Left lung (tissue), 10 donors: ENCODE measurements around the gene RAB11FIP4. TPM values are rescaled to one million over a fixed set of nuclear protein-coding genes. Genes with fewer than 3 reads are reported as not detected.
A peak's percentile ranks its signal among the peaks of the same experiment; 100 is the strongest.

Source experiments
- ATAC-seq: fragments of 200-7000 bp; cut with Tn5 transposase; one replicate; pipeline ENCODE4 v1.9.1; 2020; ENCODE audit warnings: moderate library complexity
- DNase-seq, 4 donors: peaks; one replicate each; pipeline ENCODE4 v3.0.0-alpha.2; 2013 to 2020
- H3K27ac ChIP-seq, 2 donors: fragments of 200-600 bp; sonication (generic) in 1 of 2; one replicate each; pipeline versions ENCODE4 v1.5.0 to v1.8.0; 2020 to 2021
- H3K27me3 ChIP-seq, 2 donors: fragments of 200-600 bp; sonication (generic) in 1 of 2; one replicate each; pipeline versions ENCODE4 v1.5.0 to v1.8.0; 2020 to 2021
- H3K36me3 ChIP-seq, 2 donors: fragments of 200-600 bp; sonication (generic) in 1 of 2; one replicate each; pipeline versions ENCODE4 v1.5.0 to v1.8.0; 2020 to 2021
- H3K4me1 ChIP-seq, 2 donors: fragments of 200-600 bp; one replicate each; pipeline ENCODE4 v1.8.0; 2021
- H3K4me3 ChIP-seq, 2 donors: fragments of 200-600 bp; sonication (generic) in 1 of 2; one replicate each; pipeline versions ENCODE4 v1.5.0 to v1.8.0; 2020 to 2021; ENCODE audit warnings: mild to moderate bottlenecking in 1 of 2
- H3K9me3 ChIP-seq, 2 donors: fragments of 200-600 bp; sonication (generic) in 1 of 2; one replicate each; pipeline versions ENCODE4 v1.5.0 to v1.8.0; 2020 to 2021
- CTCF ChIP-seq, 2 donors: fragments of 200-600 bp; sonication (generic) in 1 of 2; IDR thresholded peaks; one replicate each; pipeline versions ENCODE4 v1.5.0 to v1.8.0; 2021; ENCODE audit warnings: antibody characterized with exemption in 2 of 2
- intact Hi-C, 2 donors: fragments of 100-400 bp; cut with DNase I; formaldehyde crosslinking; loops; one replicate each; pipeline versions ENCODE4 v1.11.2 to v1.14.2; 2022
- polyA plus RNA-seq, 6 donors: library from polyadenylated mRNA; unstranded; fragments of 120-200 nt; gene quantifications; one replicate each; pipeline ENCODE4 v1.2.1, GENCODE V29; 2013; ENCODE audit not compliant: insufficient read length in 6 of 6
- total RNA-seq, 2 donors: library from RNA; stranded (reverse); fragmentation: NEBNext Ultra II Directional; extraction: Animal tissue kit (Norgen Biotek cat#: 25700); gene quantifications; one replicate each; pipeline ENCODE4 v1.2.1, GENCODE V29; 2021
- donor health status: DM: no; HTN: yes; CAD: no.
- donor health status: DM: no; HTN: no; CAD: no.

Gene RAB11FIP4
- total and polyA plus RNA-seq, 8 donors, result 7.2 to 19.9 (median 8.2) TPM

- no peaks in the 10 kb centered on the region for H3K27me3 ChIP-seq
- H3K9me3 ChIP-seq, result no peaks in the 10 kb centered on the region
- H3K4me1 ChIP-seq, result peaks cover 0 to 12% of the 10 kb centered on the region in 2 donors
- H3K36me3 ChIP-seq, result peaks cover 0 to 61% of the 10 kb centered on the region in 2 donors
- no peak for TF ChIP-seq CTCF (IDR thresholded peaks at IDR 0.05)
- no peak for ATAC-seq
- no peak overlapping the region for H3K4me3 ChIP-seq
- H3K27ac ChIP-seq, result no peak overlapping the region
- no peak for DNase-seq
- intact Hi-C loops, result no loop called here
These were observed 138.4 kb downstream of the RAB11FIP4 start for GRCh38 chr17:31529841-31530251.

- H3K36me3 ChIP-seq, result peaks cover 0 to 58% of the 10 kb centered on the region in 2 donors
- intact Hi-C loops, result no loop called here
- ATAC-seq, result no peak
- H3K27me3 ChIP-seq, result no peaks in the 10 kb centered on the region
- DNase-seq, result peak in 2 of 4 donors; percentile 30 to 69
- no peak overlapping the region for H3K27ac ChIP-seq
- no peak overlapping the region for H3K4me3 ChIP-seq
- peaks cover 0 to 6% of the 10 kb centered on the region in 2 donors for H3K4me1 ChIP-seq
- no peak for TF ChIP-seq CTCF (IDR thresholded peaks at IDR 0.05)
- H3K9me3 ChIP-seq, result no peaks in the 10 kb centered on the region
These were observed 139.0 kb downstream of the RAB11FIP4 start for GRCh38 chr17:31530391-31530985.

- ATAC-seq (no peak), DNase-seq (no peak)
- no peak for TF ChIP-seq CTCF (IDR thresholded peaks at IDR 0.05)
- Histone ChIP-seq H3K27ac (no peak overlapping the region), H3K4me1 (peaks cover 0 to 6% of the 10 kb centered on the region in 2 donors), H3K9me3 (no peaks in the 10 kb centered on the region), H3K36me3 (peaks cover 0 to 53% of the 10 kb centered on the region in 2 donors), H3K27me3 (no peaks in the 10 kb centered on the region), H3K4me3 (no peak overlapping the region)
- intact Hi-C loops, result no loop called here
These were observed 140.0 kb downstream of the RAB11FIP4 start for GRCh38 chr17:31531336-31531980.

- intact Hi-C loops, result no loop called here
- Histone ChIP-seq H3K27ac (no peak overlapping the region), H3K9me3 (no peaks in the 10 kb centered on the region), H3K36me3 (peaks cover 0 to 47% of the 10 kb centered on the region in 2 donors), H3K27me3 (no peaks in the 10 kb centered on the region), H3K4me3 (no peak overlapping the region), H3K4me1 (peaks cover 0 to 6% of the 10 kb centered on the region in 2 donors)
- DNase-seq (no peak), ATAC-seq (no peak)
- TF ChIP-seq CTCF (IDR thresholded peaks at IDR 0.05), result no peak
These were observed 140.6 kb downstream of the RAB11FIP4 start for GRCh38 chr17:31532081-31532480.

GRCh38 chr17:31532526-31532925 is 141.1 kb downstream of the RAB11FIP4 start:
- no peak overlapping the region for H3K27ac ChIP-seq
- intact Hi-C loops, result no loop called here
- no peaks in the 10 kb centered on the region for H3K9me3 ChIP-seq
- no peak for TF ChIP-seq CTCF (IDR thresholded peaks at IDR 0.05)
- DNase-seq (no peak), ATAC-seq (no peak)
- H3K4me3 ChIP-seq, result no peak overlapping the region
- peaks cover 0 to 6% of the 10 kb centered on the region in 2 donors for H3K4me1 ChIP-seq
- peaks cover 0 to 46% of the 10 kb centered on the region in 2 donors for H3K36me3 ChIP-seq
- no peaks in the 10 kb centered on the region for H3K27me3 ChIP-seq
